Esophagus (tissue), 2 donors: Measurements from ENCODE around the gene LRRC4C. TPM values are rescaled to one million over a fixed set of nuclear protein-coding genes. Genes with fewer than 3 reads are reported as not detected.

Experiments
- H3K27ac ChIP-seq, 2 donors: one replicate each; pipeline ENCODE4 v1.5.1; 2013; ENCODE audit warnings: low read depth in 2 of 2, mild to moderate bottlenecking in 2 of 2, inconsistent platforms in 1 of 2, low read length in 1 of 2, moderate library complexity in 1 of 2
- H3K27me3 ChIP-seq, 2 donors: one replicate each; pipeline ENCODE4 v1.6.1; 2013; ENCODE audit warnings: low read length in 2 of 2, control low read depth in 1 of 2, mild to moderate bottlenecking in 1 of 2; ENCODE audit not compliant: insufficient read depth in 2 of 2, control insufficient read depth in 1 of 2
- H3K36me3 ChIP-seq, 2 donors: one replicate each; pipeline ENCODE4 v1.6.1; 2013; ENCODE audit warnings: low read length in 1 of 2; ENCODE audit not compliant: control insufficient read depth in 2 of 2, insufficient read depth in 2 of 2
- H3K4me1 ChIP-seq, 2 donors: one replicate each; pipeline ENCODE4 v1.6.1; 2013; ENCODE audit warnings: low read length in 1 of 2; ENCODE audit not compliant: control insufficient read depth in 2 of 2, insufficient read depth in 2 of 2
- H3K4me3 ChIP-seq, 2 donors: one replicate each; pipeline ENCODE4 v1.5.1; 2013; ENCODE audit warnings: low read length in 2 of 2, mild to moderate bottlenecking in 2 of 2, low read depth in 1 of 2, moderate library complexity in 1 of 2
- H3K9me3 ChIP-seq, 2 donors: one replicate each; pipeline ENCODE4 v1.6.1; 2013; ENCODE audit warnings: mild to moderate bottlenecking in 2 of 2, low read depth in 1 of 2, low read length in 1 of 2, moderate library complexity in 1 of 2; ENCODE audit not compliant: control insufficient read depth in 2 of 2, insufficient read depth in 1 of 2
- WGBS, 2 donors: extraction: QIAGEN DNeasy Blood & Tissue Kit; methylation state at CpG; one replicate each; pipeline ENCODE4 v1.1.7; 2013; 5-methylcytosine and 5-hydroxymethylcytosine counted together
- polyA plus RNA-seq, 2 donors: library from polyadenylated mRNA; stranded (reverse); fragments of 200-250 nt; gene quantifications; one replicate each; pipeline ENCODE4 v1.2.3, GENCODE V29; 2013
- donor health status: healthy with polysubstance abuse.
- donor health status: Bipolar disorder and iron deficiency.

LRRC4C gene
- polyA plus RNA-seq, 2 donors = 0.04 to 0.12 TPM

DNA sequence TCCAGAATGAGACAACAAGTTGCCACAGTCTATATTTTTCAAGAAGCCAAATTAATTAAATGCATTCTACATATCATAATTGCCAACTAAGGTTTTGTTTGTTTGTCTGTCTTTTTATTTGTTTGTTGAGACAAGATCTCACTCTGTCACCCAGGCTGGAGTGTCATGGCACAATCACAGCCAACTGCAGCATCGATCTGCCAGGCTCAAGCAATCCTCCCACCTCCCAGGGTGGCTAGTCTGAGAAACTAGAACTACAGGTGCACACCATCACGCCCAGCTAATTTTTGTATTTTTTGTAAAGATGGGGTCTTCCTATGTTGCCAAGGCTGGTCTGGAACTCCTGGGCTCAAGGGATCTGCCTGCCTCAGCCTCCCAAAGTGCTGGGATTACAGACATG, 140.0 kb downstream of the LRRC4C start:
- 62 to 77% methylated on average over 2 of the region's 2 CpGs for WGBS, 2 donors
- Histone ChIP-seq H3K9me3 (peaks cover 0 to 2% of the 10 kb centered on the region in 2 donors), H3K4me1 (no peaks in the 10 kb centered on the region), H3K4me3 (no peak overlapping the region), H3K27me3 (no peaks in the 10 kb centered on the region), H3K27ac (no peak overlapping the region), H3K36me3 (no peaks in the 10 kb centered on the region)

DNA sequence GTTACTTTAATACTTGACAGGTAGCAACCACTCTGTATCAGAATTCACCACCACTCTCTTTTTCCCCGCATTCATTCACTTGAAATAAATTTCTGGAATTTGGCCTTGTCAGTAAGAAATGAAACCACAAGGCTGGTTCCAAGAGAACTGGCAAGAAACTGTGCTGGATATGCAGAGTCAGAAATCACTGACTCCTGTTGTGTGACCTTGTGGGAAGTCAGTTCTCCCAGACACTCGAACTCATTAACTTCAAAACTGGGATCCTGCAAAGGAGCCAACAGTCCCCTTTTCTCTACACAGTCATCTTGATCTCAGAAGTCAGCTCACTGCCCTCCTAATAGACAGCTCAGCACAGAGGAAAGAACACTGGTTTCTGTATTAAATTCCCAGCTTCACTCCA, 142.7 kb downstream of the LRRC4C start:
- H3K27me3 ChIP-seq = no peaks in the 10 kb centered on the region
- H3K4me3 ChIP-seq = no peak overlapping the region
- H3K9me3 ChIP-seq = peaks cover 0 to 2% of the 10 kb centered on the region in 2 donors
- WGBS, 2 donors = 57 to 61% methylated on average over 2 of the region's 2 CpGs
- H3K27ac ChIP-seq = no peak overlapping the region
- no peaks in the 10 kb centered on the region for H3K36me3 ChIP-seq
- H3K4me1 ChIP-seq = no peaks in the 10 kb centered on the region

DNA sequence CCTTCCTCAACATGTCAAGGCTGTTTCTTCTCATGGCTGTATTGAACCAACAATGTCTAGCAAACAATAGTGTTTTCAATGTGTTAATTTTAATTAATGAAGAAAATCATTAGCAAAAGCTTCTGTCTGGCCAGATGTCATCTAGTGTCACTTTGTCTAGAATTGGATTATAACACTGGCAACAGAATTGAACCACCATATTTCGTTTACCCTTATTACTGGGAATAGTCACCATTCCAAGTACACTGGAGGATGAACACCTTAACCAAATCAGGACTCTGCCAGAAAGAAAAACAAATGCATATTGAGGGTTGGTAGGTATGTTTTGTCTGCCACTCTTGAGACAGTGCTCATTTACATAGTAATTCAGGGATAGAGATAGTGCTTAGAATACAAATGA, 146.2 kb downstream of the LRRC4C start:
- no peaks in the 10 kb centered on the region for H3K36me3 ChIP-seq
- no peak overlapping the region for H3K27ac ChIP-seq
- no peaks in the 10 kb centered on the region for H3K4me1 ChIP-seq
- no peak overlapping the region for H3K4me3 ChIP-seq
- no peaks in the 10 kb centered on the region for H3K9me3 ChIP-seq
- 62 to 79% methylated on average over 1 of the region's 1 CpG for WGBS, 2 donors
- no peaks in the 10 kb centered on the region for H3K27me3 ChIP-seq

DNA sequence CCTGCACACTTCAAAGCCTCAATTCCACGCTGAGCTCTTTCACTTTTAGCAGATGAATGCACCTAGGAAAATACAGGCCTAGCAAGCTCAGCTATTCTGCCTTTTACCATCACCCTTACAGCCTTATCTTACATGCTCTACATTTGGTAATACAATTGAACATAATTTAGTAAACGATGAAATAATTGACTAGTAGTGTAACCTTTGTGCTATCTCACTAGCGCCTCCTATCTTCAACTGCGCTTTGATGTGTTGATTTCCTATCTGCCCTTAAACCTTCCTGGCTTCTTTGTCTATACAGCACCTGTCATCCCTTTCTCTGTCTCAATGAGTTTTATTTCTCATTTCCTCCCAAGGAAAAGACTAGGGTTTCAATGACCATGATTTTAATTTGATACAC, 149.7 kb downstream of the LRRC4C start:
- no peaks in the 10 kb centered on the region for H3K9me3 ChIP-seq
- no peaks in the 10 kb centered on the region for H3K36me3 ChIP-seq
- no peaks in the 10 kb centered on the region for H3K27me3 ChIP-seq
- no peaks in the 10 kb centered on the region for H3K4me1 ChIP-seq
- WGBS, 2 donors = 72% methylated on average over 4 of the region's 4 CpGs
- H3K4me3 ChIP-seq = no peak overlapping the region
- no peak overlapping the region for H3K27ac ChIP-seq

DNA sequence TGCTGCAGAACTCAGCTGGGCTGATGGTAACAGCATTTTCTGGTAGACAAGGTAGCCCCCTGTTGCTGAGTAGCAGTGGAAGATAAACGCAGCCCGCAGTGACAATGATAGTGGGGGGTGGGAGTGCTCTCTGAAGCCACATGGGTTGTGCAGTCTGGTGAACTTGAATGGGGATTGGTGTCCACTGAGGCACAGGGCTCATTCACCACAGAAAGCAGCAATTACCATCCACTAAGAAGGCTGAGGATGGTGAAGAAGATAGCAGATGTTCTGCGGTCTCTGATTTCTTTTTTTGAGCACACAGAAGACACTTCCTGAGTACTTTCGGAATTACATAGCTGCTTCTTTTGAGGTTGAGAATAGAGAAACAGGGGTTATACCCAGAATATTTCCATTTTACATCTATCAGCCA, 150.3 kb downstream of the LRRC4C start:
- Histone ChIP-seq H3K27ac (no peak overlapping the region), H3K4me1 (no peaks in the 10 kb centered on the region), H3K36me3 (no peaks in the 10 kb centered on the region), H3K4me3 (no peak overlapping the region), H3K9me3 (no peaks in the 10 kb centered on the region), H3K27me3 (no peaks in the 10 kb centered on the region)
- 77 to 79% methylated on average over 4 of the region's 4 CpGs for WGBS, 2 donors

DNA sequence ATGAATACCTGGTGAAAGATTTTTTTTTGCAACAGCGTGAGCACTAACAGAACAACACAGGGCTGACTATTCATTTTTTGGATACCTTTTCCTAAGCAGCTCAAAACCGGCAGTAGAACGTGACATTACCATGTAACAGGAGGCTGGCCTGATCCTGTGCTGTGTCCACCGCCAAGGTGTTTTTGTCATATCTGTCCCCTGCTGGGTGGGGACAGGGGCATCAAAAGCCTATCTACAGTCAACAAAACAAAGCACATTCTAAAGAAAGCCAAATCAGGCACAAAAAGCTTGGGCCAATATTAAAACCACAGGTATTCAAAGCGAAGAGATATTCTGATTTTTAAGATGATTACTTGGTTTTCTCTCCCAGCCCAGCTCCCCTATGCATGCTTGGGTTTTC, 151.2 kb downstream of the LRRC4C start:
- no peak overlapping the region for H3K4me3 ChIP-seq
- no peaks in the 10 kb centered on the region for H3K27me3 ChIP-seq
- no peaks in the 10 kb centered on the region for H3K4me1 ChIP-seq
- H3K9me3 ChIP-seq = no peaks in the 10 kb centered on the region
- H3K36me3 ChIP-seq = no peaks in the 10 kb centered on the region
- no peak overlapping the region for H3K27ac ChIP-seq
- WGBS, 2 donors = 60 to 64% methylated on average over 5 of the region's 5 CpGs

DNA sequence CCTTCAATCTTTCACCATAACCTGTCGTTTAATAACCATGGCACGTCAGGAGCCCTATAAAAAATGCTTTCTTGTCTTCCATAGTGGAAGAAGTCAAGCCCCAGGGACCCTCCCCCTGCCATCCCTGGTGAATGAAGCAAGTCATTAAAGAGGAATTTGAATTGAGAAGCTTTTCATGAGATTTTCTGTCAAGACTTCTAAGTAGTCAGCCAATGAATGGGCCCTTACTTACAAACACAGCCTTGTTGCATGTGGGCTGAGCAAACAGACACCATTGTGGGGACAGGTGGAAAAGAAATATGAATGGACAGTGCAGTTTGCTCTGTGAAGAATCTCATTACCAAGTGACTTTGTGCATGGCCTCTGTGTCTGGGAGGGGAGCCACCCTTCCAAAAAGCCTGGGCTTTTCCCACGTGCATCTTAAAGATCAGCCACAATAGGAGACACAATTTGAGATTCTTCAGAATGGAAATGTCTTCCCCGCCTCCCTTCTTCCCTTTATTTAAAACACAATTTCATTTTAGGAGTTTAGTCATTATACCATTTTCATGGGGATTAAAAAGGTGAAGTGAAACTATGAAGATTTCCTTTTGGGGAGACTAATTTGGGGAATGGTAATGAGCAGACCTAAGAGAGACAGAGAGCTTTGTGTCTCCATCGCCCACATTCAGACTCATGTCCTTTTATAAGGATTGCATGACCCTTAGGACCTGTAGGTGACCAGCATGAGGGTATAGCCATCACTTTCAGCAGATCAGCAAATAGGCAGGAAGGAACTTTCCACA, 152.0 kb downstream of the LRRC4C start:
- Histone ChIP-seq H3K4me3 (no peak overlapping the region), H3K27me3 (no peaks in the 10 kb centered on the region), H3K9me3 (no peaks in the 10 kb centered on the region), H3K27ac (no peak overlapping the region), H3K4me1 (no peaks in the 10 kb centered on the region), H3K36me3 (no peaks in the 10 kb centered on the region)
- 69 to 71% methylated on average over 5 of the region's 5 CpGs for WGBS, 2 donors

DNA sequence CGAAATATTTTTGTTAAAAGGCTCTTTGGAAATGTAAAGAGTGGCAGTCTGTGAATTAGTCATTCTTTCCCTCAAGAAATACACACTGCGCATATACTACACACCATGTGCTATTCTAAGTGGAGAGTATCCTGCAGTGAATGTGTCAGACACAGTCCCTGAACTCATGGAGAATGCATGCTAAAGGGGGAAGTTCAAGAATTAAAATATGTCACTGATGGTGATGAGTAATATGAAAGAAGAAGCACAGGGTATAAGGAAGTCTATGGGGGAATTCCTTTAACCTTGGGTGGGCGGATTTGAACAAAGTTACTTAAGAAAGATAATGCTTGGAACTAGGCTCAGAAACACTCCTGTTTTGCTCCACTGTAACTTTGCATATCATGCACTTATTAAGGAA, 153.0 kb downstream of the LRRC4C start:
- Histone ChIP-seq H3K4me1 (no peaks in the 10 kb centered on the region), H3K36me3 (no peaks in the 10 kb centered on the region), H3K27ac (no peak overlapping the region), H3K27me3 (no peaks in the 10 kb centered on the region), H3K9me3 (no peaks in the 10 kb centered on the region), H3K4me3 (no peak overlapping the region)
- WGBS, 2 donors = 78 to 84% methylated on average over 3 of the region's 3 CpGs

DNA sequence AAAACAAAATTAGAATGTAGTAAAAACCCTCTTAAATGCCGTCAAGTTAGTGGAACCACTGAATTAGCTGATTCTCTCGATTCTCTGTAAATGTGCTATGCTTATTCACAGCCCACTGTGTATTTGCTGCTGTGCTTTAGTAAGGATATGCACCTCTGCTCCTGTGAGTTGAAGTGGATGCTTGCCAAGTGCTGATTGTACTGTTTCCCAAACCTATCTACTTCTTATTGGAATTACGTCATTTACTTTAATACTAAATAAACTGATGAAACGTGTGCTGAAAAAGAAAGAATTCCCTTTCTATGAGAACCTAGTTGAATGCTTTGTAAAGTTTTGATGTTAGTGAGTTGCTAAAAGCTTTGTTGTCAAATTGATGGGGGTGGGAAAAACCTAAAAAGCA, 158.4 kb downstream of the LRRC4C start:
- no peaks in the 10 kb centered on the region for H3K27me3 ChIP-seq
- H3K27ac ChIP-seq = no peak overlapping the region
- H3K4me3 ChIP-seq = no peak overlapping the region
- WGBS, 2 donors = 37 to 51% methylated on average over 4 of the region's 4 CpGs
- no peaks in the 10 kb centered on the region for H3K4me1 ChIP-seq
- no peaks in the 10 kb centered on the region for H3K36me3 ChIP-seq
- no peaks in the 10 kb centered on the region for H3K9me3 ChIP-seq

DNA sequence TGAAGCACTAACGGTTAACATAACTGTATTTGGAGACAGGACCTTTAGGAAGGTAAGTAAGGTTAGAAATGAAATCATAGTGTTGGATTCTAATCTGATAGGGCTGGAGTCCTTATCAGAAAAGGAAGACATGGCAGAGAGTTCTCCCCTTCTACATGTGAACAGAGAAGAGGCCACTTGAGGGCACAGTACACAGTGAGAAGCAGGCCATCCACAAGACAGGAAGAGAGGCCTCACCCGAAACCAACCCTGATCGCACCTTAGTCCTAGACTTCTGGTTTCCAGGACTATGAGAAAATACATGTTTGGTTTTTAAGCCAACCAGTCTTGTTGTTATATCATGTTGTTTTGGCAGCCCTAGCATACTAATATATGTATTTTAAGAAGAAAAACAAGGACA, 170.0 kb downstream of the LRRC4C start:
- H3K36me3 ChIP-seq = no peaks in the 10 kb centered on the region
- peaks cover 0 to 2% of the 10 kb centered on the region in 2 donors for H3K9me3 ChIP-seq
- H3K27ac ChIP-seq = no peak overlapping the region
- 85 to 90% methylated on average over 3 of the region's 3 CpGs for WGBS, 2 donors
- no peak overlapping the region for H3K4me3 ChIP-seq
- no peaks in the 10 kb centered on the region for H3K27me3 ChIP-seq
- H3K4me1 ChIP-seq = no peaks in the 10 kb centered on the region
